Fibroblast of lung (primary cell): ENCODE results near the gene PPIH.

Experiments
- CTCF ChIP-seq, 2 donors: IDR thresholded peaks in 1 of 2; conservative IDR thresholded peaks in 1 of 2; 1 replicate in 1 of 2; 2 replicates in 1 of 2; pipeline ENCODE4 v1.5.1; 2011 to 2012; ENCODE audit warnings: low read length in 2 of 2, control low read depth in 1 of 2, inconsistent platforms in 1 of 2, low read depth in 1 of 2, mild to moderate bottlenecking in 1 of 2
- EZH2 ChIP-seq: IDR thresholded peaks from 2 replicates; pipeline ENCODE4 v1.5.1; 2012; ENCODE audit warnings: low read length, control low read depth, mild to moderate bottlenecking; ENCODE audit errors: missing control alignments

DNA sequence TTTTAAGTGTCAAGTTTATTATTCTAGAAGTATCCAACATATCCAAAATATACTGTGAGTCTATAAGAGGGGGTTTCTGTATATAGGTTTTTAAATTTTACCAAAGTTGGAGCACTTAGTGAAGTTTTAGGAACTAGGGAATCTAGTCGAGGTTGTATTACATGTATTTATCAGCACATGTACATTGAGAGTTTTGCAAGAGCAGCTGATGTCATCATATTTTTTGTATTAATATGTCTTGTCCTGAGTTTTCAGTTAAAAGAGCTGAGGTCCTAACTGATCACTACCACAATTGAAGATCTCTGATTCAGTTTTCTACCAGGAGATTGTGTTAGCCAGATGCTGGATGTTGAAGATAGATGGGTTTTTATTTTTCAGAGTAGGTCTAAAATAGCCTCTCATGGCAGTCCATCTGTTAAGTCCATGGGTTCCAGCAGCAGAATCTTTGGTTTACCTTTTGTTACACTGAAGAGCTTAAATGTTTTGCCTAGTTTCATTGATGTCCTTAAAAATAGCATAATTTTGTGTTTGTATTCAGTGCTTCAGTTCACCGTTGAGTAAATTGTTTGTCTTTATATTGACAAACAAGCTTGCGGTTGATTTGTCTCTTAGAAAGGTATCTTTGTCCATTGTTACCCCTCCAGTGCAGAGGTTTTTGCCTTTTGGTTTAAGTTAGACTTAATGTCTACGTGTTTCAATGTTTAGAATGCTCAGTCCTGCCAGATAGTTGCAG lies 40.0 kb downstream of the PPIH start:
- TF ChIP-seq CTCF (conservative IDR thresholded peaks at IDR 0.05 in 1 of 2, IDR thresholded peaks at IDR 0.05 in 1 of 2; ENCODE audit: low read depth in 1 of 2, low read length in 2 of 2) (no peak), EZH2 (no peak)
